HT1080 (cell line): ENCODE measurements around the gene C14orf119. TPM values are rescaled to one million over a fixed set of nuclear protein-coding genes. Genes with fewer than 3 reads are reported as not detected.
"Not testable (repeated sequence)": the region's sequence is repeated elsewhere in the genome, so short reads cannot be mapped to it uniquely, and the experiment has no call there.

Experiments
- DNase-seq: peaks from one replicate; pipeline ENCODE4 v3.0.0-alpha.2; 2015; ENCODE audit warnings: low read depth
- total RNA-seq: library from RNA; depleted of rRNA; stranded (reverse); fragments of >200 nt; shearing (Covaris generic); gene quantifications from 2 replicates; pipeline ENCODE4 v1.2.3, GENCODE V29; 2014

C14orf119 gene
- total RNA-seq, 1 experiment from 2014 or later = 82.8 TPM

DNA sequence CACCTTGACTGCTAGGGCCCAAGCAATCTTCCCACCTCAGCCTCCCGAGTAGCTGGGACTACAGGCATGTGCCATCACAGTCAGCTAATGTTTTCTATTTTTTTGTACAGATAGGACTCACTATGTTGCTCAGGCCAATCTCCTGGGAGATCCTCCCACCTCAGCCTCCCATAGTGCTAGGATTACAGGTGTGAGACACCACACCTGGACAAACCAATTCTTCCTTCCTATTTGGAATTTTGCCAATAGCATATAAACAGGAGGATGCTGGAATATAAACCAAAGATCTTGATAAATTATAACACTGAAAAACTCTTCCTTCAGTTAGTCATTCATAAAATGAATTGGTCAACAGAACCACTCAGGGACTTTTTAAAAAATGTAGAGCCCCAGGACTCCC is 8.7 kb upstream of the C14orf119 start:
- DNase-seq = no peak

DNA sequence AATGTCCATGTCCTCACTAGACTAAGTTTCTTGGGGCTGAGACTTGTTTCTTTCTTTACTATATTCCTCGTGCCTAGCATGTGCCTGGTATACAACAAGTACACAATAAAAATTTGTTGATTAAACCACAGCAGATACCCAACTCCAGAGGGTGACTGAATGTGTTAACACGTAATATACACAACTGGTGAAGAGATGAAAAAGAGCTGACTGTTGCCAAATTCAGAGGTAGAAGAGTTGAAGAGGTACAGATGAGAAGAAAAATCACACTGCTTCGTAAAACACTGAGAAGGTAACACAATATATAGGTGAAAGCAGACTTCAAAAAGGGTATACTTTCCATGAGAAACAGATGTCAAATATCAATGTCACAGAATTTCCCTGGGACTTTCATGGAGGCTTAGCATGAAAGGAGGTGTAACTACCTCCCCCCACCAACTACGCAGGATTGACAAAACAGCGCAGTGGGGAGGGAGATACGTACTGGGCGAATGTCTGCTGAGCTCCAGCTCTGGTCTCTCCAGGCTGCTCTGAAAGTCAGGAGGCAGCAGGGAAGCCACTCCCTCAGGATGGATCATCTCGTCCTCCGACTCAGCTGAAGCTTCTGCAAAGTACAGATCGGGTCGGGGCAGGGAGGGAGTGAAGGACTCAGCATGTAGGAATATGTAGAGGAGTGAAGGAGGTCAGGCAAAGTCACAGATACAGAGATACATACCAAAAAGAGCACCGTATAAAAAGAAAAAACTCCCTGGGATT is 5.6 kb upstream of the C14orf119 start:
- DNase-seq = no peak

- no peak for DNase-seq
Observed at GRCh38 chr14:23090254-23090636, 5.1 kb upstream of the C14orf119 start.

- no peak for DNase-seq
Observed at GRCh38 chr14:23091294-23092225, 3.7 kb upstream of the C14orf119 start.

DNA sequence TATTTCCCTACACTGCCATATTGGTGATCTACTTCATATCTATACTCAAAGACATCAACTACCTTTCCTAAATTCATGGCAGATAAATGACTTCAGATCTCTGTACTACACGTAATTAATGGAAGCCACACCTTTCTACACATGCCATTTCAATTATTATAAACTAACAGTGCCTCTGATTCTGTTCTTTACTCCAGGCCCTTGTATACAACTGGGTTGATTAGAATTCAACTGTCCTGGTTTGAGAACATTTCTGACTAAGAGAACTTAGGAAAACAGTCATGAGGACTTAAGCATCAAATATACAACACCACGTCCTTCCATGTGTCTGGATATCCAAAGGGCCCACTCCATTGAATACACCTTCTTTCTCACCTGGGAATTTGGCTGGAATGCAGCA is 2.2 kb upstream of the C14orf119 start:
- DNase-seq = no peak

DNA sequence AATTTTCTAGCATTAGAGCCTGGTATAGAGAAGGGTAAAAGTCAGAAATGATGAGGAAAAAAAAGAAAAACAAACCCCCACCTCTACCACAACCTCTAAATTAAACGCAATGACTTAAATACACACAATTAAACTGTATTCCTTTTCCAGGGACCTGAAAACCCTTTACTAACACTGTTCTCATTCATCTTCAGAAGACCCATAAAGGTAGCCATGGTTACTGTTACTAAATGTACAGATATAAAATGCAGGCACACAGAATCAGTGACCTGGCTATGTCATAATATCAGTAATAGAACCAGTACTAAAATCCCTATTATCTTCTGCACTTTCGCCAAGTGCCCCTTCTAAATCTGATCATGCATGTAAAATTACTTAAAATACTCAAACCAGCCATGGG is 1.8 kb upstream of the C14orf119 start:
- DNase-seq = no peak

DNA sequence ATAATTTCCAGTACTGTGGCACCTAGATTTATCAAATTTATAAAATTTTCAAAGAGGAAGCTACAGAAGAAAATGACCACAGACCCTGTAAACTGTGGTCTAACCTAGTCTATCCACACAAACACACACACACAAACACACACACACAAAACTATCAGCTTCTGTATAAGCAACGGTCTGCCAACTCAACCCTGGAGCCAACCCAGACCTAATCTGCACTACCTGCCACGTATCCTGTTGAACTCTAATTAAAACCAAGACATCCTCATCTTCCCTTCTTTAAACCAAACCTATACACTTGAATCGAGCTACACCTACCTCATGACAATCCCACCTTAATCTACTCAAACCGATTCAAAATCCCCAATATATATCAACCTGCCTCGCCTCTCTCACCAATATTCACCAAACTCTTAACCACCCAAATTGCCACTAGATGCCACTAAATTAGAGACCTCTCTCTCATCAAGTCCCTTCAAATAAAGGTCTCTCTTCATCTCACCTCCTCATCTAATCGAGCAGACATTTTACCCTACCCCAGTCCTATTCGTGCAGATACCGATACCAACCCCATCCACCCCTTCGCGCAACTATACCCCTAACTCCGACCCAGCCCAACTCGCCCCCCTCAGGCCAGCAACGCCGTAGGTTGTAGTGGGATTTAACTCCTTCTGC is 1.2 kb upstream of the C14orf119 start:
- DNase-seq = no peak

DNA sequence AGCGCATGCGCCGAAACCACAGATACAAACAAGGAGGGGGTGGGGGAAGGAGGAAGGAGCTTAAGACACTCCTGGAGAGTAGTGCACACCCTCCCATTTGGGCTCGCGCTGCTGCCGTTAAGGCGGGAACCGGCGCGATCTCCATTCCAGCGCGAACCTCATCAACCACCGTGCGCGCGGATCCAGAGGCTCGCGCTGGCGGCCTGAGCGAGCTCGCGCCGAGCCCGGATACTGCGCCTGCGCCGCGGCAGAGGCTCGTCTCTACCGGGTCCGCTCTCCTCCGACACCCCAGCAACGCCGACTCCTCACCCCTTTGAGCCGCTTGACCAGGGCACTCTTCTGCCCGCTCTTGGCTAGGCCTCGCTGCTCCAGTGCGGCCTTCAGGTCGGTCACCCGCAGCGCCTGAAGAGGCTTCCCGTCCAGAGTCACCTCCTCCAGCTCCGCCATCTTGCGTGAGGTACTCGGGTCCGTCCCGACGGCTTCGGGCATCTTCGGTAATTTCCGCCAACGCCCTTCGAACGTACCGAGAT is 574 bp upstream of the C14orf119 start, which contains the start of gene ACIN1:
Gene ACIN1, minus strand, starts transcription at position 471 of the 530 bp plus-strand sequence. Its CDS starts 24 bp downstream, at position 447.
- peak; percentile 80 for DNase-seq

- DNase-seq = no peak
Observed at GRCh38 chr14:23097786-23098185, 2.5 kb downstream of the C14orf119 start.

DNA sequence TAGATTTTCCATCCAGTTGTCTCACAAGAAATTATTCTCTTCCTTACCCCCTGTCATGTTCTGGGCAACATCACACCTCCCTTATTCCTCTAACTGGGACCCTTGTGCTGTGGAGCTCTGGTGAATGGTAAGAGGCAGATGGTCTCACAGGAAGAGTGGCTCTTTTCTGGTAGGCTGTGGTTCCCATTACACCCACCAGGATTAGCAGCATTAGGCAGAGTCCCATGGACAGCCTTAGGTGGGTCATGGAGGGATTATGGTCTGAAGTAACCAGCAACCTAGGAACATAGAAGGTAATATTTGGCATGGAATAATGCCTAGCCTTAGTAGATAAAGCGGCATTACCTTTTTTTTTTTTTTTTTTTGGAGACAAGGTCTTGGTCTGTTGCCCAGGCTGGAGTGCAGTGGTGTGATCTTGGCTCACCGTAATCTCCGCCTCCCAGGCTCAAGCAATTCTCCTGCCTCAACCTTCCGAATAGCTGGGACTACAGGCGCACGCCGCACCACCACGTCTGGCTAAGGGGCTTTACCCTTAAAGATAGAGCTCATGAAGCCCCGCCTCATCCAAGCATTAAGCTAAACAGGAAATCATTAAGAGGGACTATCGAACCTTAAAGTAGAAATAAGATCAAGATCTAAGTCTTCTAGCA is 4.0 kb downstream of the C14orf119 start:
- DNase-seq = no peak

GRCh38 chr14:23101213-23101970 is 6.1 kb downstream of the C14orf119 start:
- no peak for DNase-seq

- DNase-seq = no peak
Observed at GRCh38 chr14:23101986-23102625, 6.8 kb downstream of the C14orf119 start.

GRCh38 chr14:23102801-23103200 is 7.5 kb downstream of the C14orf119 start:
- DNase-seq = no peak

DNA sequence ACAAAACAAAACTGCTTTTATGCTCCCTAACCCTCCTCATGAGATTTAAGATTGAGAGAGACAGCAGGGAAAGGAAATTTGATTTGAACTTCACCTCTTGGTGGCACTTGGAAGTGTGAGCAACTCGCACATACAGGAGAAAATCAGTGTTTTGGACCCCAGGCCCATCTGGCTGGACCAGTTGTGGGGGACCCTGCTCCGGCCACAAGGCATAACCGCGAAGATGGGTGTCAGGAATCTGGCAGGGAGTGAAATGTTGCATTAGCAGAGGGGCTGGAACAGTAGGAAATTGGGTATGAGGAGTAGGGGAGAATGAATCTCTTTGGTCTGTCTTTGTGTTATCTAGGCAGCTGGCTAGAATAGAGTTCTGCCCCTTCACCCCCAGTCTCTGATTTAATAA is 8.3 kb downstream of the C14orf119 start:
- DNase-seq = no peak

DNA sequence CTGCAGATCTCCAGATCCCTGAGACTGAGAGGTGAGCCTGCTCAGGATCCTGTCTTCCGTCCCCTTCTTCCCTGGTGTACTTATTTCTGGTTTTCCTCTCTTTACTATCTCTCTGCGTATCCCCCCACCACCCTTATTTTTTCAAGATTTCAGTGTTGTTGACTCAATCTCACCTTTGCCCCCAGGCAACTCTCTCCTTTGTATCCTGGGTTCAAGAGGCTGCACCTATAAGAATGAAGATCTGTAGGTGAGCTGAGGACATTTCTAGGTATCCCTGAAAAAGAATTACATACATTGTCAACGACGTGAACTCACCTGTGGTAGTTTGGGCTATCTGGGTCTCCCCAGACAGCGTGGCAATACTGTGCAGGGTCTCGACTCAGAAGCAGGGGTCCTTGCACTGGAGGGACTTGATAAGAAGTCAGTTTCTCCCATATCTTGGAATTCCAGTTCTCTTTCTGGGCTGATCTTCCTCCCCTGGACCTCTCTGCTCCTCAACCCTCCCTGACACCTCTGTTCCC is 8.8 kb downstream of the C14orf119 start:
- DNase-seq = no peak

DNA sequence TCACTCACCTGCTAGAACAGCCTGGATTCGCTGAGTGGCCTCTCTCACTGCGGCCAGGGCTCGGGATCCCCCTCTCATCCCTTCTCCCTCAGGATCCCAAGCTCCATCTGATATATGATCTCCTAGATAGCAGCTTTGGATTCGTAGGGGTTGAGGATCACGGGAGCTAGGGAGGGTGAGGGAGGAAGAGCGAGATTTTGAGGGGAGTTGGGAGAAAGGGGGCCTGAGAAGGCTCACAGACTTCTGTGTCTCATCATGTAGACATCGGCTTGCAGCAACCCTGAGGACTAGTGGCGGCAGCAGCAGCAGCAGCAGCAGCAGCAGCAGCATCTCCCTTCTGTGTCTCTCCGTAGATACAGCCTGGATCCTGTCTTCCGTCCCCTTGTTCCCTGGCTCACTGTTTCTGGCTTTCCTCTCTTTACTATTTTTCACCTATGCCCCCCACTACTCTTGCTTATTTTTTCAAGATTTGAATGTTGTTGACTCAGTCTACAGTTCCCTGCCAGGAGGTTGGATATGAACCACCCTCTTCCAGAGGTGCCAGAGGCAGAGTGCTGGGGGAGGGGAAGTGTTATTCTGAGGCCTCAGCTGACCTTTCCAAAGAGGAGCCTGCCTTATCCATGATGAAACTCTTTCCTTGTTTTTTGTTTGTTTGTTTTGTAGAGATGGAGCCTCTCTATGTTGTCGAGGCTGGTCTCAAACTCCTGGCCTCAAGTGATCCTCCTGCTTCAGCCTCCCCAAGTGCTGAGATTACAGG is 9.5 kb downstream of the C14orf119 start, which contains the start of gene CIROP:
Gene CIROP, minus strand, starts transcription at position 399 of the 757 bp plus-strand sequence. Its CDS starts 69 bp downstream, at position 330.
- DNase-seq = no peak

DNA sequence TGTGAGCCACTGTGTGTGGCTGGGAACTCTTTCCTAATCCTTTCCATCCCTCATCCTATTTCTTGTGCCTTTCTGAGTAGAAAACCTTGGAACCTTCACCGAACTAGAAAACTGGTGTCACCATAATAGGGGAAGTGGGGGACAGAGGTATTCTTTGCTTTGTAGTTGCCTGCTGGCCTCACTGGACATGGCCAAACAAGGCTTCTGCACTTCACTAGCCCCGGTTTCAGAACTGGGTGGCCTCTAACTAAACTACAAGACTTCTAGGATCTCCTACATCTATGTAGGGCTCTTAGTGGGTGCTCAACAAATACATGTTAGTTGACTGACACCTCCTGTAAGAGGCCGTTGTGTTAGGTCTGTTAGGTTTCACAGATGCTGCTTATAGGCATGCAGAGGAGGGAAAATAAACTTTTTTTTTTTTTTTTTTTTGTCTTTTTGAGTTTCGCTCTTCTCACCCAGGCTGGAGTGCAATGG is 10.1 kb downstream of the C14orf119 start:
- DNase-seq = no peak

- DNase-seq = no peak
Observed at GRCh38 chr14:23106747-23107045, 11.4 kb downstream of the C14orf119 start.

DNA sequence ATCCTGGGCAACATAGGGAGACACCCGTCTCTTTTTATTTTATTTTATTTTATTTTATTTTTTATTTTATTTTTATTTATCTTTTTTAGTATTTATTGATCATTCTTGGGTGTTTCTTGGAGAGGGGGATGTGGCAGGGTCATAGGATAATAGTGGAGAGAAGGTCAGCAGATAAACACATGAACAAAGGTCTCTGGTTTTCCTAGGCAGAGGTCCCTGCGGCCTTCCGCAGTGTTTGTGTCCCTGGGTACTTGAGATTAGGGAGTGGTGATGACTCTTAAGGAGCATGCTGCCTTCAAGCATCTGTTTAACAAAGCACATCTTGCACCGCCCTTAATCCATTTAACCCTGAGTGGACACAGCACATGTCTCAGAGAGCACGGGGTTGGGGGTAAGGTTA is 12.3 kb downstream of the C14orf119 start:
- not testable (repeated sequence) for DNase-seq
